Dedifferentiated amniotic fluid mesenchymal stem cell (primary cell): Measurements from ENCODE around the gene TGFBR2.

ENCODE experiments used
- DNase-seq: peaks from one replicate; pipeline ENCODE4 v3.0.0-alpha.2; 2016; ENCODE audit errors: extremely low spot score

The TGFBR2 gene

DNA sequence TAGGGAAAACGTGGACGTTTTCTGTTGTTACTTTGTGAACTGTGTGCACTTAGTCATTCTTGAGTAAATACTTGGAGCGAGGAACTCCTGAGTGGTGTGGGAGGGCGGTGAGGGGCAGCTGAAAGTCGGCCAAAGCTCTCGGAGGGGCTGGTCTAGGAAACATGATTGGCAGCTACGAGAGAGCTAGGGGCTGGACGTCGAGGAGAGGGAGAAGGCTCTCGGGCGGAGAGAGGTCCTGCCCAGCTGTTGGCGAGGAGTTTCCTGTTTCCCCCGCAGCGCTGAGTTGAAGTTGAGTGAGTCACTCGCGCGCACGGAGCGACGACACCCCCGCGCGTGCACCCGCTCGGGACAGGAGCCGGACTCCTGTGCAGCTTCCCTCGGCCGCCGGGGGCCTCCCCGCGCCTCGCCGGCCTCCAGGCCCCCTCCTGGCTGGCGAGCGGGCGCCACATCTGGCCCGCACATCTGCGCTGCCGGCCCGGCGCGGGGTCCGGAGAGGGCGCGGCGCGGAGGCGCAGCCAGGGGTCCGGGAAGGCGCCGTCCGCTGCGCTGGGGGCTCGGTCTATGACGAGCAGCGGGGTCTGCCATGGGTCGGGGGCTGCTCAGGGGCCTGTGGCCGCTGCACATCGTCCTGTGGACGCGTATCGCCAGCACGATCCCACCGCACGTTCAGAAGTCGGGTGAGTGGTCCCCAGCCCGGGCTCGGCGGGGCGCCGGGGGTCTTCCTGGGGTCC lies at the start of gene TGFBR2:
Gene TGFBR2, plus strand, starts transcription at position 301 of the 731 bp plus-strand sequence. Its CDS starts 283 bp downstream, at position 584.
- peak; percentile 96 for DNase-seq

- DNase-seq, result no peak
Measured at GRCh38 chr3:30557746-30558303, 48.6 kb upstream of the TGFBR2 start.

GRCh38 chr3:30563956-30564355 lies 42.4 kb upstream of the TGFBR2 start:
- no peak for DNase-seq

- no peak for DNase-seq
Measured at GRCh38 chr3:30567139-30567753, 39.2 kb upstream of the TGFBR2 start.

GRCh38 chr3:30576946-30577345 lies 29.5 kb upstream of the TGFBR2 start:
- no peak for DNase-seq

GRCh38 chr3:30577788-30578187 lies 28.6 kb upstream of the TGFBR2 start:
- no peak for DNase-seq

DNA sequence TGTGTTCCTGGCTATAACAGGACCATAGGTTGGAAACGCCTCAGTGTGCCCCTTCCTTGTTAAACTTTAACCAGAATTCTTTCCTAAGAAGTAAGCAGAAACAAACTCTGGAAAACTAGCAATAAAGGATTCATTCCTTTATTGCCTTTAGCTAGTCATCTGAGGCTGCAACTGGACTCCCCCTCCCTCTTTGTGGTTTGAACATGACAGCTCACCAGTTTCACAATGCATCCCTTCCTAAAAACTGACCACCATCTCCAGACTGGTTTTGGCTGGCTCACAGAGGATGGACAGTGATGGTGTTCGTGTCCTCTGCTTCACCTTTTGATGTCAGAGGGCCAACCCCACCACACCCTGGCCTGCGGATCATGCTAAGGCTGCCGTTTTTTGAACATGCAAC lies 27.9 kb upstream of the TGFBR2 start:
- peak; percentile 58 for DNase-seq

GRCh38 chr3:30578986-30579579 lies 27.3 kb upstream of the TGFBR2 start:
- no peak for DNase-seq

DNA sequence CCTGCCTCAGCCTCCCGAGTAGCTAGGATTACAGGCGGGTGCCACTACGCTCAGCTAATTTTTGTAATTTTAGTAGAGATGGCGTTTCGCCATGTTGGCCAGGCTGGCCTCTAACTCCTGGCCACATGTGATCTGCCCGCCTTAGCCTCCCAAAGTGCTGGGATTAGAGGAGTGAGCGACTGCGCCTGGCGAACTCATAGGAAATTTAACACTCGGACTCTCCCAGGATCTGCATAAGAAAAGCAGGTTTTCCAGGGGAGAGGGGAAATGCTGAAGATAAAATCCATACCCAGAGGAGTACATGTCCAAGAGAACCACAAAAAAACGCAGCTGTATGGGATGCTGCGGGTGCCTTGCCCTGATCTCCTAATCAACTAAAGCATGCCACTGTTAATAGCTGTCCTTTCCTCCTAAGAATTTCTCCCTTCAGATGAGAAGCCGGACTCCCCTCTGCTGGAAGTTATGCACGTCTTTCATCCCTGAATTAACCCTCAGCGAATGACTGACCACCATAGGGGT lies 25.3 kb upstream of the TGFBR2 start:
- DNase-seq, result no peak

DNA sequence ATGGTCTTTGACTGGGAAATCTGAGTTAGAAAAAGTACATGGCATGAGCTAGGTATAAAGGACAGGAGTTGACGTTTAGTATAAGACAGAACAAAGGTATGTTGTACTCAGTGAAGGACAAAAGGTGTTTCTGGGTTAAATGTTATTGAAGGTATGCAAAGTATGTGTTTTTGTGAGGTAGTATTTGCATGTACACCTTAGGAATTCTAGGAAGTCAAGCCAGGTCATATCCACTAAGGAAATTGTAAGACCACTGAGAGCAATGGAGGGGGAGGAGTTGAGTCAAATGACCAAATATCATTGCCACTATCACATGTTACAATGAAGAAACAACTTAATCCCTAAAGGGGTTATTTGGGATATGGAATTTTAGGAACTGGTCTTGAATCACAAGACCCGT lies 24.4 kb upstream of the TGFBR2 start:
- no peak for DNase-seq

GRCh38 chr3:30583973-30584372 lies 22.4 kb upstream of the TGFBR2 start:
- DNase-seq, result no peak

- DNase-seq, result no peak
Measured at GRCh38 chr3:30585654-30586053, 20.7 kb upstream of the TGFBR2 start.

DNA sequence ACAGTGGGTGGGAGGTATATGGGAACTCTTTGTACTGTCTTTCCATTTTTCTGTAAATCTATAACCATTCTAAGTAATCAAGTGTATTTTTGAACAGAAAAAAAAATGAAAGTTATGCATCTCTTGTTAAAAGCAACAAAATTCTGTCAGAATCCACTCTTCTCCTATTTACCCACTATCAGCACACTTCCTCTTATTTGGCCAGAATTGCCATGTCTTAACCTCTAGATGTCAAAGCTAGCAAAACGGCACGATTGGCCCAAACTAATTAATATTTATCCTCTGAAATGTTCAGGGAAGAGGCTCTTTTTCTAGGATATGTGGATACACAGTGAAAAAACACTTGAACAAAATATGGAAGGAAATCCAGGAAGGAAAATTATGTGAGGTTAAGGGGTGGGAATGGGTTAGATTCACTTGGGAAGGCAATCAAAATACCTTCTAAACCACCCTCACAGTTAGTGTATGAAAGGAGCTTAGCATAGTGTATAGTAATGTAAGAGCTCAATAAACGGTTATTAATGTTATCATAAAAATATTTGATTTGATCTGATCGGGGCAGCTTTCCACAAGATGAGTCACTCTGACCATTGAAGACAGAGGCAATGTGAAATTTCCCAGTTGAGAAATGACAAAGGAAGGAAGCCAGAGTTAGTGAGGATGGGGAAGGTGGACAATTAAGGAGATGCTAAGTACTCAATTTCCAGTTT lies 20.1 kb upstream of the TGFBR2 start:
- no peak for DNase-seq

DNA sequence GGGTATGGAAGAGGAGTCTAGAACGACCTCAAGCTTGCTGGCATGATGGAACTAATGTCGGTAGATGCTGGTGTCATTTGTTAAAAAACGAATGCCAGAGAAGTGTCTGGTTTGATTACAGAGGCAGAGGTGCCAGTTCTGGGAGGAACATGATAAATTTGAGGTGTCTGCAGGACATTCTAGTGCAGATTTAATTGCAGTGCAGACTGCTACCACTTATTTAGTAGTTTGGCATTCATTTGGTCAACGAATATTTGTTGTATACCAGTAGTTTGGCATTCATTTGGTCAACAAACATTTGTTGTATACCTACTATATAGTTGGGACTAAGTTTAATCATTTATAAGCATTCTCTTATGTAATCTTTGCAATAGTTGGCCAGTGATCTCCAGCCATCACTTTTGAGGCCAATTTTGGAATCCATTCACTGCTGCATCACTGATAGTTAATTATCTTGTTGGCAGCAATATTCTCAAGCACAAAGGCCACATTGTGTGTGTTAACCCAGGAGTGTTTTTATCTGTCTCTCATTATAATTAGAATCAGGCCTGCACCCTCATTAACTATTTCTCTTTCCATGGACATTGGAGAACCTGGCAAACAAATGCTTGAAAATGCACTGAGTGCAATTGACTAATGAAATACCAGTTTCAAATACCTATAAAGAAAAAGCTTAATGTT lies 19.5 kb upstream of the TGFBR2 start:
- no peak for DNase-seq

DNA sequence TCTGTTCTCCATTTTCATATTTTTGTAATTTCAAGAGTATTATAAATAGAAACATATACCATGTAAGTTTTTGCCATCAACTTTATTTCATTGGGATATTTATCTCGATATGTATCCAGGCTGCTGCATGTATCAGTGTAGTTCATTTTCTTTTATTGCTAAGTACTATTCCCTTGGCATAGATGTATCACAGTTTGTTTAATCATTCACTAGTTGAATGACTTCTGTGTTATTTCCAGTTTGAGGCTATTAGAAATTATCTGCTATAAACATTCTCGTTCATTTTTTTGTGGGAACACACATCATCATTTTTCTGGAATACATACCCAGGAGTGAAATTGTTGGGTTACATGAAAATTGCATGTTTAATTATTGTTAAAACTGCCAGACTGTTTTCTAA lies 18.5 kb upstream of the TGFBR2 start:
- no peak for DNase-seq

DNA sequence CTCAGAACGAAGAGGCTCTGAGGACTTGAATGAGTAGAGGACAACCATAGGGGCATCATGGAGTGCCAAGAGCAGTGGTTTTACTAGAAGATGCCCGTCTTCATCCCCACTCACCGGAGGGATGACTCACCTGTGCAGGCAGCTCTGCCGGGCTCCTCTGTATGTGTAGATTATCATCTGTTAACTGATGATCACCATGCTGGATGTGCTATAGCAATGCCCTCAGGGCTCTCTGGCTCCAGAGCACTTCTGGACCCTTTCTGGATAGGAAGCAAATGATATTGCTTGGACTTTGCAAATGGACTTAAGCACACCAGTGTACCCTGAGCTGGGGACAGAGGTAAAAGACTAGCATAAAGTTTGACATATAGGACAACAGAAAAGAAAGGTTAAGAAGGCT lies 10.2 kb upstream of the TGFBR2 start:
- no peak for DNase-seq

GRCh38 chr3:30597131-30597768 lies 9.2 kb upstream of the TGFBR2 start:
- peak; percentile 17 for DNase-seq

DNA sequence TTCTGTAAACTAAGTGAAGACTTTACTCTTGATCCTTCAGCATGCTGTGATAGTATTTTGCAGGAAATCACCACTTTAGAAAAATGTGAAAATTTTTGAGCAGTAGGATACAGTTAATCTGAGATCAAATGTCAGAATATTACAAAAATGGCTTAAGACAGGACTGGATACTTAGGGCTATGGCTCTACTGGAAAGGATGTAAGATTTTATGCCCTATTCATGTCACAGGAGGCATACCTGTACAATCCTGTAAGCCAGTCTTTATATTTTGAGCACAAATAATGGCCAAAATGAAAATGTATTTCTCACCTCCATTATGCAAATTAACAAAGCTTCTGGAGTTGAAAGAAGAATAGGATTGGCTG lies 8.6 kb upstream of the TGFBR2 start:
- DNase-seq, result no peak

DNA sequence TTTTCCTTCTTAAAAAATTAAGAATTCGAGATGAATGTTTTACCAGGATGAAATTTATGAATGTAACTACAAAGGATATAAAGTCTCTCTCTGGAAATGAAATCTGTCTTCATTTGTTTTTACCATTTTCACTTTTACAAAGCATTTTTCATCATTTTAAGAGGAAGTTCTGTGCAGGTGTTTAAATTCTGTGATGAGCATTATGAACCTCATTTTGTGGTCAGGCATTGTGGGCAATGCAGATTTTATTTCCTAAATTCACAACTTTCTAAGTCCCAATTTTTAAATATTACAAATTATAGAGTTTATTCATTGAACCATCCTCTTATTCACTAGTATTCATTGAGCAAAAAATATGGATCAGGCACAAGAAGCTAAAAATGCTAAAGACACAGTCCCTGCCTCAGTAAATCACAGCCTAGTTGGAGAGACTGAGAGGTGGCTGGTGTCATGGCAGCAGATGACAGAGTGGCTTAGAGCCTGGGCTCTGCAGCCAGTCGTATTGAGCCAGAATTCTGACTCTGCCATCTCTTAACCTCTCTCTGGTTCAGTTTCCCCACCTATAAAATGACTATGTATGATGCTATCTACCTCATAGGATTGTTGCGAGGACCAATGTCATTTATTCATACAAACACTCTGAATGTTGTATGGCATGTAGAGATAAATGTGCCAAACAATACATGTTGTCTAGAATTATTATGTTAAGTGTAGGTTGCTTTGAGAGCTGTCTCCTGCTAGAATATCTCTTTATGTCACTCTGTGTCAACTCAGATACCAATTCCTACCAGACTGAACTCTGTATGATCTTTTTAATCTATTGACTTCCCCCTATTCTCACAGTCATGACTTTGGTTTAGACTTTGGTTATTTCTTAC lies 7.5 kb upstream of the TGFBR2 start:
- DNase-seq, result no peak

DNA sequence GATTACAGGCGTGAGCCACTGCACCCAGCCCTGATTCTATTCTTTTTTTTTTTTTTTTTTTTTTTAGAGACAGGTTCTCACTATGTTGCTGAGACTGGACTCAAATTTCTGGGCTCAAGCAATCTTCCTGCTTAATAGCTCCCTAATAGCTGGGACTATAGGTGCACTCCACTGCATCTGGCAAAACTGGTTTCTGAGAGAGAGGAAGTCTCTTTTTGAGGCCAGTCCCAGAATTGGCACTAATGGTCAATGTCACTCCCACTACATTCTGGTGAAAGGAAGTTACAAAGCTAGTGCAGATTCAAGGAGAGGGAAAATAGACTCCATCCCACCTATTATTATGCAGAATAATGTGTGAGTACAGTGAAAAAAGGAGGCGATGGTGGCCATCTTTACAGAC lies 5.8 kb upstream of the TGFBR2 start:
- no peak for DNase-seq
